Pancreas (tissue), 10 donors: ENCODE results near the gene CAPN8. TPM values are rescaled to one million over a fixed set of nuclear protein-coding genes. Genes with fewer than 3 reads are reported as not detected.

Experiments used
- ATAC-seq, 4 donors: fragments of 200-7000 bp; cut with Tn5 transposase; one replicate each; pipeline versions ENCODE4 v1.8.0 to v1.9.1; 2020; ENCODE audit warnings: mild to moderate bottlenecking in 4 of 4, moderate library complexity in 4 of 4
- DNase-seq, 6 donors: peaks; one replicate each; pipeline ENCODE4 v3.0.0-alpha.2; 2020
- FAIRE-seq: peaks from 2 replicates; lab custom pipeline; 2012; peaks lifted over from hg19 to GRCh38; lab: Jason Lieb, UNC
- H3K27ac ChIP-seq, 4 donors: fragments of 200-600 bp; sonication (generic); 1 replicate in 3 of 4; 2 replicates in 1 of 4; pipeline versions ENCODE4 v1.5.0 to v1.8.0; 2020
- H3K27me3 ChIP-seq, 4 donors: fragments of 200-600 bp; one replicate each; pipeline ENCODE4 v1.8.0; 2021
- H3K36me3 ChIP-seq, 3 donors: fragments of 200-600 bp; sonication (generic) in 1 of 3; one replicate each; pipeline versions ENCODE4 v1.5.0 to v1.8.0; 2020 to 2021
- H3K4me1 ChIP-seq, 3 donors: fragments of 200-600 bp; one replicate each; pipeline ENCODE4 v1.8.0; 2021
- H3K4me3 ChIP-seq, 4 donors: fragments of 200-600 bp; sonication (generic) in 2 of 4; one replicate each; pipeline versions ENCODE4 v1.5.0 to v1.8.0; 2020 to 2021
- H3K9me3 ChIP-seq, 4 donors: fragments of 200-600 bp; one replicate each; pipeline ENCODE4 v1.8.0; 2021
- WGBS, 2 donors: extraction: QIAGEN DNeasy Blood & Tissue Kit; methylation state at CpG; one replicate each; pipeline ENCODE4 v1.1.7; 2013; 5-methylcytosine and 5-hydroxymethylcytosine counted together
- intact Hi-C, 3 donors: fragments of 100-400 bp; cut with DNase I; formaldehyde crosslinking; loops; one replicate each; pipeline versions ENCODE4 v1.11.1 to v1.14.2; 2022
- polyA plus RNA-seq, 2 donors: library from polyadenylated mRNA; stranded (reverse); fragments of 200-250 nt; gene quantifications; one replicate each; pipeline ENCODE4 v1.2.3, GENCODE V29; 2013
- total RNA-seq, 6 donors: library from RNA; stranded (reverse); fragmentation: NEBNext Ultra II Directional in 4 of 6; extraction: Animal tissue kit (Norgen Biotek cat#: 25700) in 4 of 6; gene quantifications; one replicate each; pipeline versions ENCODE4 v1.2.1 to v1.2.4, GENCODE V29; 2021 to 2023
- TF ChIP-seq, protein P1 (sequence below), 4 donors: fragments of 200-600 bp; sonication (generic) in 3 of 4; IDR thresholded peaks; one replicate each; pipeline versions ENCODE4 v1.5.0 to v1.8.0; 2021; ENCODE audit warnings: antibody characterized with exemption in 4 of 4
- donor health status: healthy with polysubstance abuse.
- donor health status: DM: no; HTN: no; CAD: no; lungs with moderate emphysema.
- donor health status: DM: no; HTN: no; CAD: no.
- donor health status: control.
- donor health status: control.
- donor health status: Bipolar disorder and iron deficiency.
- donor health status: DM: yes; HTN: yes; CAD: no.
- donor health status: DM: no; HTN: no; CAD: no.
- donor health status: DM: no; HTN: no; CAD: no.
- donor health status: DM: yes; HTN: yes; CAD: no.

The CAPN8 gene
- total and polyA plus RNA-seq, 8 donors = 0.67 to 12.5 (median 1.9) TPM

DNA sequence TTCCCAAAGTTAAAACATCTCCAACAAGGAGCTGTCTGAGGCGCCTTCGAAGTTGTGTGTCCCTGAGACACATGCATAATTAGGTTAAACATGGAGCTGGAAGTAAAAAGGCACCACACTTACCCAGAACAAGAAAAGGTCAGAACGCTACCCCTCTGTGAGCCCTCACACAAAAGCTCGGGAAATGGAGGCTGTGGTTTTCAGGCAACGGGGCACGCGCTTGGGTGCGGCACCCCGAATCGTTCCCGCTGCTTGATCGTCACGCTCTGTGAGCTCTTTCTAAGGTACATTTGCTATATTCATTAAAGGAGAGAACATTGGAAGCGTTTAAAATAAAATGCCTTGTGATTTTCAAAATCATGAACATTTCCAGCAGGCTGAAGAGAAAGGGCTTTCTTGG, 12.5 kb downstream of the CAPN8 start:
- FAIRE-seq (no peak), DNase-seq (no peak), ATAC-seq (no peak)
- WGBS, 2 donors = 91 to 93% methylated on average over 14 of the region's 14 CpGs
- TF ChIP-seq, protein P1, sequence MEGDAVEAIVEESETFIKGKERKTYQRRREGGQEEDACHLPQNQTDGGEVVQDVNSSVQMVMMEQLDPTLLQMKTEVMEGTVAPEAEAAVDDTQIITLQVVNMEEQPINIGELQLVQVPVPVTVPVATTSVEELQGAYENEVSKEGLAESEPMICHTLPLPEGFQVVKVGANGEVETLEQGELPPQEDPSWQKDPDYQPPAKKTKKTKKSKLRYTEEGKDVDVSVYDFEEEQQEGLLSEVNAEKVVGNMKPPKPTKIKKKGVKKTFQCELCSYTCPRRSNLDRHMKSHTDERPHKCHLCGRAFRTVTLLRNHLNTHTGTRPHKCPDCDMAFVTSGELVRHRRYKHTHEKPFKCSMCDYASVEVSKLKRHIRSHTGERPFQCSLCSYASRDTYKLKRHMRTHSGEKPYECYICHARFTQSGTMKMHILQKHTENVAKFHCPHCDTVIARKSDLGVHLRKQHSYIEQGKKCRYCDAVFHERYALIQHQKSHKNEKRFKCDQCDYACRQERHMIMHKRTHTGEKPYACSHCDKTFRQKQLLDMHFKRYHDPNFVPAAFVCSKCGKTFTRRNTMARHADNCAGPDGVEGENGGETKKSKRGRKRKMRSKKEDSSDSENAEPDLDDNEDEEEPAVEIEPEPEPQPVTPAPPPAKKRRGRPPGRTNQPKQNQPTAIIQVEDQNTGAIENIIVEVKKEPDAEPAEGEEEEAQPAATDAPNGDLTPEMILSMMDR (IDR thresholded peaks at IDR 0.05) = no peak
- no peak overlapping the region for H3K27ac ChIP-seq
- intact Hi-C loops = no loop called here
- H3K4me3 ChIP-seq = no peak overlapping the region
- H3K27me3 ChIP-seq = no peaks in the 10 kb centered on the region
- H3K36me3 ChIP-seq = no peaks in the 10 kb centered on the region
- no peaks in the 10 kb centered on the region for H3K4me1 ChIP-seq
- H3K9me3 ChIP-seq = no peaks in the 10 kb centered on the region

DNA sequence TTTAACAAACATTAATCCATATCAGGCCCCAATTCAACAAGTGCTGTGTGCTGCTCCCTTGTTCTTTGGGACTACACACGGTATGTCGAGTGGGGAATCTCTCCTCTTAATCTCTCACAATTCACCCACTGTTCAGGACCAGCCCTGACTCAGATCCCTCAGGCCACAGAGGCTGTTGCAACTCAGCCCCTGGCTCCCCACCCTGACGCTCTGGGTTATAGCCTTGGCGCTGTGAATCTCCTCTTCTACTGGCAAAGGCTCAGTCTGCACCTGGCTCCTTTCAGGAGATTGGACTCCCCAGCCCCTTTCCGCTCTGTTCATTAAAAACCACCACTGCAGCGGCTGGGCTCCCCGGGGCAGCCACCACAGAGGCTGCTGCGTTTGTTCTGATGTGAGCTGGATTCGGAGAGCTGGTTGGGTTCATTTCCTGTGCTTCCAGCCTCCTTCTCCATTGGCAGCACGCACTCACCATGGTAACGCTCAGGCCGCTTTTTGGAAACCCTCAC, 13.0 kb downstream of the CAPN8 start:
- Histone ChIP-seq H3K36me3 (no peaks in the 10 kb centered on the region), H3K4me1 (no peaks in the 10 kb centered on the region), H3K27me3 (no peaks in the 10 kb centered on the region), H3K9me3 (no peaks in the 10 kb centered on the region), H3K27ac (no peak overlapping the region), H3K4me3 (no peak overlapping the region)
- TF ChIP-seq, protein P1 (IDR thresholded peaks at IDR 0.05) = no peak
- 87 to 88% methylated on average over 12 of the region's 12 CpGs for WGBS, 2 donors
- intact Hi-C loops = no loop called here
- DNase-seq (no peak), FAIRE-seq (no peak), ATAC-seq (no peak)

DNA sequence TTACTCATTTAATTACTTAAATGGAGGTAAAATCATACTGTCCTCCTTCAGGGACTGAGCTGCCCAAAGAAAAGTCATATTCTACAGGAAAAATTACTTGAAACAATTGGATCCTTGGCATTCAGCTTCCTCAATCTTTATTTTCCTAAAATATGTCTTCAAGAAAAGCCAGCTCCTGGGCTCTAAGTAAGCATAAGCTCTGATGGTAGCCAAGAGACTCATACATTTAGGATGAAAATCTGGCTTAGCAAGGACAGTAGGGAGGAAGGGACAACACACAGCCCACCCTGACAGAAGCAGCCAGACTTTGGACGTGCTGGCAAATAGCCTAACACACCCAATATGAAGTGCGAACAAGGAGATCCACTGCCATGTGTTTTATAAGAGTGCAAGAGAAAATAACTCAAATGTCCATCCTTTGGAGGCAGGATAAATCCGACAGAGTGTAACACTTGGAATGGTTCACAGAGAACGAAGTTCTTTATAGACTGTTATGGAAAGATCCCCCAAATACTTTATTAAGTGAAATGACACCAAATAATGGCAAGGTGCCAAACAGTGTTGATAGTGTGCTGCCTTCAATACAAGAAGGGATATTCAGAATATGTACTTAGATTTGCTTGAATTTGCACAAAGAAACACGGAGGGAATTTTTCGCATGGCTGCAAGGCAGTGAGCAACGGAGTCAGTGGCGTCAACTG, 14.1 kb downstream of the CAPN8 start:
- DNase-seq (no peak), FAIRE-seq (no peak), ATAC-seq (no peak)
- WGBS, 2 donors = 77% methylated on average over 8 of the region's 8 CpGs
- H3K27me3 ChIP-seq = no peaks in the 10 kb centered on the region
- intact Hi-C loops = no loop called here
- TF ChIP-seq, protein P1 (IDR thresholded peaks at IDR 0.05) = no peak
- H3K27ac ChIP-seq = no peak overlapping the region
- no peak overlapping the region for H3K4me3 ChIP-seq
- H3K4me1 ChIP-seq = no peaks in the 10 kb centered on the region
- H3K9me3 ChIP-seq = no peaks in the 10 kb centered on the region
- no peaks in the 10 kb centered on the region for H3K36me3 ChIP-seq

DNA sequence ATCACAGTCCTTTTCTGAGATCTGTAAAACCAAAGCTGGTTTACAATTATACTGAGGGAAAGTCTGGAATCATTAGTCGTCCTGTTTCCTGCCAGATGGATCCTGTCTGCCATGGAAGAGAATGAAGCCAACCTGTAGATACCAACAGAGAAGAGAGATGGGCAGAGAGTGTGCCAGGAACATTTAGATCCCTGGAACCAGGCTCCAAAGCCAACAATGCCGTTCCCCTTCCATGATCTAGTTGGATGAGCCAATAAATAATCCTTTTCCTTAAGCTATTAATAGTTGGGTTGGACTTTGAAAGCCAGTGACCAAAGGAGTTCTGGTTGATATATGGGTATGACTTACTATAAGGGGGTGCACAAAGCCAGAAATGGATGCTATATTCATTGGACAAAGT, 15.0 kb downstream of the CAPN8 start:
- DNase-seq = no peak
- FAIRE-seq = no peak
- no peak overlapping the region for H3K4me3 ChIP-seq
- intact Hi-C loops = no loop called here
- no peaks in the 10 kb centered on the region for H3K27me3 ChIP-seq
- TF ChIP-seq, protein P1 (IDR thresholded peaks at IDR 0.05) = no peak
- no peaks in the 10 kb centered on the region for H3K9me3 ChIP-seq
- no peaks in the 10 kb centered on the region for H3K36me3 ChIP-seq
- H3K27ac ChIP-seq = no peak overlapping the region
- 65 to 77% methylated on average over 2 of the region's 2 CpGs for WGBS, 2 donors
- no peak for ATAC-seq
- H3K4me1 ChIP-seq = no peaks in the 10 kb centered on the region

DNA sequence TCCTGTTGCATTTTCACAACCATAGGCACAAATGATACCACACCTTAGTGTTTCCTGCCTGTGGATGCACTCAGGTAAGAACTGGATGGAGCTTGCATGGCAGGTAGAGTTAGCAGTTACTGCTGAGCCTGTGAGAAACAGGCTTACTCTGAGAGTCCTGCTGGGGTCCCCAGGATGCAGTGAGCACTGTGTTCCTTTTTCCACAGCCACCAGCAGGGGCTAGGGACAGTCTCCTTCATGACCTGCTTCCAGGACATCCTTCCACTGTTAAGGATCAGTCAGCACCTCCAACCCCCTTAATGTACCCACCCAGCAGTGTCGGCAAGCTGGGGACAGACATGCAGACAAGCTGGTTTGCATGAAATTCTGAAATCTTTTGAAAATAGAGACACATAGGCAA, 16.3 kb downstream of the CAPN8 start:
- no peak for DNase-seq
- H3K27ac ChIP-seq = no peak overlapping the region
- intact Hi-C loops = no loop called here
- no peak overlapping the region for H3K4me3 ChIP-seq
- TF ChIP-seq, protein P1 (IDR thresholded peaks at IDR 0.05) = no peak
- no peak for ATAC-seq
- no peak for FAIRE-seq
- H3K9me3 ChIP-seq = no peaks in the 10 kb centered on the region
- no peaks in the 10 kb centered on the region for H3K4me1 ChIP-seq
- H3K27me3 ChIP-seq = no peaks in the 10 kb centered on the region
- 0% methylated on average over 1 of the region's 1 CpG for WGBS, 2 donors
- H3K36me3 ChIP-seq = no peaks in the 10 kb centered on the region
